Lower leg skin (tissue), 3 donors: ENCODE data around the gene SLC25A33.

ENCODE experiments used
- CTCF ChIP-seq, 3 donors: fragments of 450-650 bp; IDR thresholded peaks; one replicate each; pipeline ENCODE4 v1.5.1; 2016; ENCODE audit warnings: antibody characterized with exemption in 3 of 3, mild to moderate bottlenecking in 3 of 3, moderate library complexity in 2 of 3
- POLR2A ChIP-seq, 2 donors: fragments of 450-650 bp; IDR thresholded peaks; one replicate each; pipeline ENCODE4 v1.6.1; 2016 to 2017; ENCODE audit warnings: antibody characterized with exemption in 2 of 2, mild to moderate bottlenecking in 1 of 2, moderate library complexity in 1 of 2

- TF ChIP-seq CTCF (IDR thresholded peaks at IDR 0.05) (no peak), POLR2A (IDR thresholded peaks at IDR 0.05) (no peak)
Measured at GRCh38 chr1:9590945-9591668, 51.8 kb downstream of the SLC25A33 start.
